DMS53 treated with DMSO at 0.1 percent for 48 hours (cell line): Measurements from ENCODE around the gene VCX2.
"Not testable (repeated sequence)": the region's sequence is repeated elsewhere in the genome, so short reads cannot be mapped to it uniquely, and the experiment has no call there.

Experiments
- DNase-seq: peaks from one replicate; lab custom pipeline; 2025; ENCODE audit not compliant: unreplicated experiment; lab: John Stamatoyannopoulos, UW

The VCX2 gene

DNA sequence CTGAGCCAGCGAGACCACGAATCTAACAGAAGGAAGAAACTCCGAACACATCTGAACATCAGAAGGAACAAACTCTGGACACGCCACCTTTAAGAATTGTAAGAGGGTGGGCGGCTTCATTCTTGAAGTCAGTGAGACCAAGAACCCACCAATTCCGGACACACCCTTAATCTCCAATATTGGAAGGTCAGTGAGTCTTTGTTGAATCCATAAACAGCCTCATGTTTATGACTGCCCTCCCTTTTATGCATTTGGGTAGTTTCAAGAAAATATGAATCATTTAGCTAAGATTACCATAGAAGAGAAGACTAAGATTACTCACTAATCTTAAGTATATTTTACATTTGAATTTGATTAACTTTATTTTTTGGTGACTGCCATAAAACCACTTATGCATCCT, 48.5 kb downstream of the VCX2 start:
- DNase-seq = no peak

DNA sequence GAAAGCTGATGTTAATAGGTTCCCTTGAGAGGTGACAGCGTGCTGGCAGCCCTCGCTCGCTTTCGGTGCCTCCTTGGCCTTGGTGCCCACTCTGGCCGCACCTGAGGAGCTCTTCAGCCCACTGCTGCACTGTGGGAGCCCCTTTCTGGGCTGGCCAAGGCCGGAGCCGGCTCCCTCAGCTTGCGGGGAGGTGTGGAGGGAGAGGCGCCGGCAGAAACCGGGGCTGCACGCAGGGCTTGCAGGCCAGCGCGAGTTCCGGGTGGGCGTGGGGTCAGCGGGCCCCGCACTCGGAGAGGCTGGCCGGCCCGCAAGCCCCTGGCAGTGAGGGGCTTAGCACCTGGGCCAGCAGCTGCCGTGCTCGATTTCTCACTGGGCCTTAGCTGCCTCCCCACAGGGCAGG, 49.7 kb downstream of the VCX2 start:
- not testable (repeated sequence) for DNase-seq
